SH-SY5Y (cell line): Measurements from ENCODE around the gene THADA.

Source experiments
- GATA2 ChIP-seq: IDR thresholded peaks from 2 replicates; pipeline ENCODE4 v1.6.1; 2011; ENCODE audit warnings: mild to moderate bottlenecking, low read depth, low read length
- GATA3 ChIP-seq: IDR thresholded peaks from 2 replicates; pipeline ENCODE4 v1.6.1; 2011; ENCODE audit warnings: low read depth, mild to moderate bottlenecking, low read length, moderate library complexity

GRCh38 chr2:43402452-43402937 is 193.3 kb downstream of the THADA start:
- TF ChIP-seq GATA3 (no peak), GATA2 (no peak)
